Skeletal muscle tissue (tissue), 4 donors: ENCODE data around the gene CDKN2C. TPM values are rescaled to one million over a fixed set of nuclear protein-coding genes. Genes with fewer than 3 reads are reported as not detected.
"Not testable (repeated sequence)": the region's sequence is repeated elsewhere in the genome, so short reads cannot be mapped to it uniquely, and the experiment has no call there.

Experiments used
- H3K27ac ChIP-seq: one replicate; pipeline ENCODE4 v1.7.0; 2013; ENCODE audit warnings: mild to moderate bottlenecking, low read depth, low read length, inconsistent platforms
- H3K27me3 ChIP-seq, 3 donors: one replicate each; pipeline ENCODE4 v1.7.0; 2013; ENCODE audit warnings: low read length in 3 of 3; ENCODE audit not compliant: control insufficient read depth in 3 of 3, insufficient read depth in 3 of 3
- H3K36me3 ChIP-seq, 3 donors: one replicate each; pipeline ENCODE4 v1.7.0; 2013; ENCODE audit warnings: low read length in 3 of 3; ENCODE audit not compliant: control insufficient read depth in 3 of 3, insufficient read depth in 3 of 3
- H3K4me1 ChIP-seq, 3 donors: one replicate each; pipeline ENCODE4 v1.7.0; 2013; ENCODE audit warnings: low read length in 3 of 3, mild to moderate bottlenecking in 3 of 3; ENCODE audit not compliant: control insufficient read depth in 3 of 3, insufficient read depth in 3 of 3
- H3K4me3 ChIP-seq, 3 donors: one replicate each; pipeline ENCODE4 v1.7.0; 2013; ENCODE audit warnings: low read length in 3 of 3
- H3K9ac ChIP-seq, 3 donors: one replicate each; pipeline ENCODE4 v1.7.0; 2013; ENCODE audit warnings: low read length in 3 of 3, mild to moderate bottlenecking in 3 of 3, moderate library complexity in 2 of 3, low read depth in 1 of 3
- H3K9me3 ChIP-seq, 3 donors: one replicate each; pipeline ENCODE4 v1.7.0; 2013; ENCODE audit warnings: low read length in 3 of 3; ENCODE audit not compliant: control insufficient read depth in 3 of 3
- total RNA-seq: library from RNA; depleted of rRNA; stranded (reverse); fragments of >200 nt; gene quantifications from one replicate; pipeline ENCODE4 v1.2.3, GENCODE V29; 2014
- donor health status: Osteomylitis.

CDKN2C gene
- 16.2 TPM for total RNA-seq

DNA sequence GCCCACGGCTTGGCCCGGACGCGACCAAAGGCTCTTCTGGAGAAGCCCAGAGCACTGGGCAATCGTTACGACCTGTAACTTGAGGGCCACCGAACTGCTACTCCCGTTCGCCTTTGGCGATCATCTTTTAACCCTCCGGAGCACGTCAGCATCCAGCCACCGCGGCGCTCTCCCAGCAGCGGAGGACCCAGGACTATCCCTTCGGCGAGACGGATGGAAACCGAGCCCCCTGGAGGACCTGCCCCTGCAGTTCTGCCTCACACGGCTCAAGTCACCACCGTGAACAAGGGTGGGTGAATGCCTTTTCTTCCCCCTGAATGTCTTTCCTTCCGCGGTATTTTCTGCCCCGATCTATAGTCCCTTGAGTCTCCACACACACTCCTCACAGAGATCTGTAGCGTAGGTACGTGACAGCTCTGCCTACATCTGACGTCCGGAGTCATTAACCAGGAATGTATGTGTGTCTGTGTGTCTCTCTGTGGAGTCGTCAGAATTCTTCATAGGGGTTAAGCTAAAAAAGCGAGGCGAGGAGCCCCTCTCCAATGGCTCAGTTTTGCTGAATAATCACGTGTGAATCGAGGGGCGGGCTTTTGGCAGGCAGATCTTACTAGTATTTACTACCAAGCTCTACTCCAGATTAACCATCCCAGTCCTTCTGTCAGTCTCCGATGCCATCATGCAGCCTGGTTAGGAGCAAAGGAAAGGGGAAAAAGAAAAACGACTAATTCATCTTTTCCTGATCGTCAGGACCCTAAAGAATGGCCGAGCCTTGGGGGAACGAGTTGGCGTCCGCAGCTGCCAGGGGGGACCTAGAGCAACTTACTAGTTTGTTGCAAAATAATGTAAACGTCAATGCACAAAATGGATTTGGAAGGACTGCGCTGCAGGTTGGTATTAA is at the start of gene CDKN2C:
Gene CDKN2C (plus strand): TSS at position 635 of the 898 bp plus-strand sequence. CDS start 124 bp downstream, at position 759.
- peaks cover 0 to 23% (median 19%) of the 10 kb centered on the region in 3 donors for H3K4me1 ChIP-seq
- no peaks in the 10 kb centered on the region for H3K36me3 ChIP-seq
- peak within 1 kb of the TSS; percentile 95 to 99 (median 98) for H3K4me3 ChIP-seq
- H3K27me3 ChIP-seq = no peaks in the 10 kb centered on the region
- peak within 1 kb of the TSS; percentile 96 for H3K27ac ChIP-seq
- no peaks in the 10 kb centered on the region for H3K9me3 ChIP-seq
- H3K9ac ChIP-seq = peak within 1 kb of the TSS; percentile 95 to 98 (median 95)

DNA sequence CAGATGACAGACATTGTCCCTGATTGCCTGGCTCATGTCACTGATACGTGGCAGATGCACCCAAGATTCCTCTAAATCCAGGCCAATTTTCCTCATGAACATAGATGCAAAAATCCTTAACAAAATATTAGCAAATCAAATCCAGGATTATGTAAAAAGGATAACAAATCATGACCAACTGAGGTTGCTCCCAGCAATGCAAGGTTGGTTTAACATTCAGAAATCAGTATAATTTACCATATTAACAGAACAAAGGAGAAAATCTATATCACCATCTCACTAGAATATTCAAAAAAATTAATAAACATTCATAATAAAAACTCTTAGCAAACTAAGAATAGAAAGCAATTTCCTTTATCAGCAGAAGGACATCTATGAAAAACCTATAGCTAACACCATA is 49.6 kb upstream of the CDKN2C start:
- Histone ChIP-seq H3K9ac (no peak overlapping the region), H3K36me3 (no peaks in the 10 kb centered on the region), H3K4me1 (no peaks in the 10 kb centered on the region), H3K27ac (no peak overlapping the region), H3K9me3 (no peaks in the 10 kb centered on the region), H3K4me3 (no peak overlapping the region), H3K27me3 (no peaks in the 10 kb centered on the region)

DNA sequence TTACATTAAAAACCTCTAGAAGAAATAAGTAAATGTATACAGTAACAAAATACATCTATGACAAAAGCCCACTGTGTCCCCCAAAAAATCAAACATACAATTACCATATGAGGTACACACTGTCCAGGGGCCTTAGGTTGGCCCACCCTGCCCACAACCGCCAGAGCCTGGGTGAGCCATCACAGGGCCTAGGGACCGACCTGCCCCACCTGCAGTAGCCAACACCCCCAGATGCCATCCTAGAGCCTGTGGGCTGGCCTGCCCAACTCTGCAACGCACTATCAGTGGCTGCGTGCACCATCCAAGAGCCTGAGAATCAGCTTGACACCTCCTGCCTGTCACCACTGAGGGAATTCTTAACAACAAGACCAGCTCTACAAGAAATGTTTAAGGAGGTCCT is 49.0 kb upstream of the CDKN2C start:
- Histone ChIP-seq H3K36me3 (no peaks in the 10 kb centered on the region), H3K4me3 (no peak overlapping the region), H3K27ac (no peak overlapping the region), H3K27me3 (no peaks in the 10 kb centered on the region), H3K9ac (no peak overlapping the region), H3K4me1 (no peaks in the 10 kb centered on the region), H3K9me3 (no peaks in the 10 kb centered on the region)

DNA sequence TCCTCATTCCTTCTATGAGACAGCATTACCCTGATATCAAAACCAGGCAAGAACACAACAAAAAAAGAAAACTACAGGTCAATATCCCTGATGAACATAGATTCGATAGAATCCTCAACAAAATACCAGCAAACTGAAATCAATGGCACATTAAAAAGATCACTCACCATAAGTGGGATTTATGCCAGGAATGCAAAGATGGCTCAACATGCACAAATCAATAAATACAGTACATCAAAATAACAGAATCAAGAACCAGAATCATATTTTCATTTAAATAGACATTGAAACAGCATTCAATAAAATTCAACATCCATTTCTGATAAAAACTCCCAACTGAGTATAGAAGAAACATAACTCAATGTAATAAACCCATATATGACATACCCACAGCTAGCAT is 46.5 kb upstream of the CDKN2C start:
- Histone ChIP-seq H3K27ac (no peak overlapping the region), H3K4me1 (no peaks in the 10 kb centered on the region), H3K9me3 (no peaks in the 10 kb centered on the region)

DNA sequence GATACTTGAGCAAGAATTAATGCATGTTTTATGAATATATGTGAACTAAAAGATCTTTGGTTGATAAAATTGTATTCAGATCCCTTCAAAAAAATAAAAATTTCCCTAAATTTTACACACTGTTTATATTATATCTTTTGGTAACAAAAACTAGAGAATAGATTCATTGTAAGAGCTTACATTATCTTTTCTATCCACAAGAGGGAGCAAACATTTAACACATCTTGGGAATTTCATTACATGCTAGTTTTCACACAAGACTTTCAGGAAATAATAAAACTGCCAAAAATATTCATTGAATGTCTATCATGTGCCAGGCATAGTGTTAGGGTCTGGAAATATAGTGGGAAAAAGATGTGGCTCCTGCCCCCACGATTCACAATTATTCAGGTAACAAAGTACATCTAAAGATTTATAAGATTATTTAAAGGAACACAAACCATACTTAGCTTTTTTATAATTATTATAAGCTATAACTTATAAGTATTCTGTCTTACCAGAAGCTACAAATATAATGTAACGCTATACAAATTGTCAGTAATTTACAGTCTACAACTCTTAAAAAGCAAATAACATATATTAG is 40.6 kb upstream of the CDKN2C start:
- Histone ChIP-seq H3K27me3 (no peaks in the 10 kb centered on the region), H3K27ac (no peak overlapping the region), H3K4me3 (no peak overlapping the region), H3K36me3 (no peaks in the 10 kb centered on the region), H3K9me3 (no peaks in the 10 kb centered on the region), H3K4me1 (no peaks in the 10 kb centered on the region), H3K9ac (no peak overlapping the region)

More for the DNA sequence above, 46.5 kb upstream of the CDKN2C start:
- Histone ChIP-seq H3K36me3 (no peaks in the 10 kb centered on the region), H3K27me3 (no peaks in the 10 kb centered on the region), H3K9ac (no peak overlapping the region), H3K4me3 (no peak overlapping the region)

DNA sequence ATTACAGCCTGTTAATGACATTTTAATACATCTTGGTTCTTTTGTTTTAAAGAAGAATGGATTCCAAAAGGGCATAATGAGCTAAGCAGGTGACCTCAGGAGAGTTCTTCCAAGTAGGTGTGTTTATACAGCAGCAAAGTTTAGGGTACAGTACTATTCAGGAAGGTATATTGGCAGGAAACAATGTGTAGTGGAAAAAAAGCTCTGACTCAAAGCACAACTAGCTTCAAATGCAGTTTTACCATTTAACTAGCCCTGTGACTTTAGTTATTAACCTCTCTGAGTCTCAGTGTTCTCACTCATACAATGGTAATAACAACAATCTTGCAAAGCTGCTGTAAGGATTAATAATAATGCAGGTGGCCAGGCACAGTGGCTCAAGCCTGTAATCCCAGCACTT is 39.9 kb upstream of the CDKN2C start:
- Histone ChIP-seq H3K4me3 (no peak overlapping the region), H3K27me3 (no peaks in the 10 kb centered on the region), H3K36me3 (no peaks in the 10 kb centered on the region), H3K9ac (no peak overlapping the region), H3K27ac (no peak overlapping the region), H3K4me1 (no peaks in the 10 kb centered on the region), H3K9me3 (no peaks in the 10 kb centered on the region)

DNA sequence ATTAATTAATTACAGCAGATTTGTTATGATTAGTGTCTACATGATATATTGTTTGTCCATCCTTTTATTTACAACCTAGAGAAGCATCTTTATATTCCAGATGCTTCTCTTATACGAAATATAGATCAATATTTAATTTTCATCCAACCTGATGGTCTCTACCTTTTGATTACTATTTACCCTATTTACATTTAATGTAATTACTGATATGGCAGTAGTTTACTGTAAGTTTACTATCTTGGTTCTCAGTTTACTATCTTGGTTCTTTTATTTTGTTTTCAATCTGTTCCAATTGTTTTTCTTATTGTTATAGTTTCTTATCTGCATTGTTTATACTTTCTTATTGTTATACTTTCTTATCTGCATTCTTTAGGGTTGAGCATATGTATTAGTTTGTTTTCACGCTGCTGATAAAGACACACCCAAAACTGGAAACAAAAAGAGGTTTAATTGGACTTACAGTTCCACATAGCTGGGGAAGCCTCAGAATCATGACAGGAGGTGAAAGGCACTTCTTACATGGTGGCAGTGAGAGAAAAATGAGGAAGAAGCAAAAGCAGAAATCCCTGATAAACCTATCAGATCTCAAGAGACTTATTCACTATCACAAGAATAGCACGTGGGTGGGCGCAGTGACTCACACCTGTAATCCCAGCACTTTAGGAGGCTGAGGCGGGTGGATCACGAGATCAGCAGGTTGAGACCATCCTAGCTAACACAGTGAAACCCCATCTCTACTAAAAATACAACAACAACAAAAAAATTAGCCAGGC is 38.9 kb upstream of the CDKN2C start:
- no peak overlapping the region for H3K27ac ChIP-seq
- no peaks in the 10 kb centered on the region for H3K4me1 ChIP-seq
- H3K27me3 ChIP-seq = no peaks in the 10 kb centered on the region
- no peak overlapping the region for H3K9ac ChIP-seq
- no peaks in the 10 kb centered on the region for H3K36me3 ChIP-seq
- no peaks in the 10 kb centered on the region for H3K9me3 ChIP-seq
- no peak overlapping the region for H3K4me3 ChIP-seq

DNA sequence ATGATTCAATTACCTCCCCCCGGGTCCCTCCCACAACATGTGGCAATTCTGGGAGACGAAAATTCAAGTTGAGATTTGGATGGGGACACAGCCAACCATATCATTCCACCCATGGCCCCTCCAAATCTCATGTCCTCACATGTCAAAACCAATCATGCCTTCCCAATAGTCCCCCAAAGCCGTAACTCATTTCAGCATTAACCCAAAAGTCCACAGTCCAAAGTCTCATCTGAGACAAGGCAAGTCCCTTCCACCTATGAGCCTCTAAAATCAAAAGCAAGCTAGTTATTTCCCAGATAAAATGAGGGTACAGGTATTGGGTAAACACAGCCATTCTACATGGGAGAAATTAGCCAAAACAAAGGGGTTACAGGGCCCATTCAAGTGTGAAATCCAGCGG is 38.0 kb upstream of the CDKN2C start:
- H3K4me1 ChIP-seq, H3K9ac ChIP-seq, H3K27me3 ChIP-seq, H3K9me3 ChIP-seq, H3K4me3 ChIP-seq, H3K36me3 ChIP-seq, H3K27ac ChIP-seq: not testable (repeated sequence)

DNA sequence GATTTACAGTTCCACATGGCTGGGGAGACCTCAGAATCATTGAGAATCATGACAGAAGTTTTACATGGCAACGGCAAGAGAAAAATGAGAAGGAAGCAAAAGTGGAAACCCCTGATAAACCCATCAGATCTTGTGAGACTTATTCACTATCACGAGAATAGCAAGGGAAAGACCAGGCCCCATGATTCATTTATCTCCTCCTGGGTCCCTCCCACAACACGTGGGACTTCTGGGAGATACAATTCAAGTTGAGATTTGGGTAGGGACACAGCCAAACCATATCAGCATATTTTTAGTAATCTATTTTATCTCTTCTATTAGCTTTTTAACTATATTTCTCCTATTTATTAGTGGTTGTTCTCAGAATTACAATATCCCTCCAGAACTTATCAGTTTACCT is 36.3 kb upstream of the CDKN2C start:
- H3K9ac ChIP-seq, H3K4me3 ChIP-seq, H3K27me3 ChIP-seq, H3K9me3 ChIP-seq, H3K27ac ChIP-seq, H3K4me1 ChIP-seq, H3K36me3 ChIP-seq: not testable (repeated sequence)

DNA sequence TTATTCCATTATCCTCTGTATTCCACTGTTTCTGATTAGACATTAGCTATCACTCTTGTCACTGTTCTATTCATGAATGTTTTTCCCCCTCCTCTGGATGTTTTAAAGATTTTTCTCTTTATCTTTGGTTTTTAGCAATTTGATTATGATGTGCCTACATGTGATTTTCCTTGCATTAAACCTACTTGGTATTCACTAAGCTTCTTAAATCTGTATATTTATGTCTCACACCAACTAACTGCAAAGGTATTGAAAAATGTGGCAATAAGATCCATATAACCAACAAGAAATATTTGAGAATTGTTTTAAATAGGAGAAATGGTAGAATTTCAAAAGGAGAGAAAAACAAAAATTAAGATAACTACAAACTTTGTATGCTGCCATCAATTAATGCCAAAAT is 35.2 kb upstream of the CDKN2C start:
- Histone ChIP-seq H3K4me1 (no peaks in the 10 kb centered on the region), H3K27ac (no peak overlapping the region), H3K4me3 (no peak overlapping the region), H3K9me3 (no peaks in the 10 kb centered on the region), H3K36me3 (no peaks in the 10 kb centered on the region), H3K9ac (no peak overlapping the region), H3K27me3 (no peaks in the 10 kb centered on the region)
